ENCODE results near the gene SERTM1.

Gene SERTM1

GRCh38 chr13:36673838-36674326 is at the start of gene SERTM1:
Gene SERTM1, plus strand, starts transcription at chr13:36674020. Its CDS starts 21,059 bp downstream, at chr13:36695079.
- no peak for DNase-seq

GRCh38 chr13:36628377-36629056 is 45.3 kb upstream of the SERTM1 start:
- DNase-seq = no peak

DNA sequence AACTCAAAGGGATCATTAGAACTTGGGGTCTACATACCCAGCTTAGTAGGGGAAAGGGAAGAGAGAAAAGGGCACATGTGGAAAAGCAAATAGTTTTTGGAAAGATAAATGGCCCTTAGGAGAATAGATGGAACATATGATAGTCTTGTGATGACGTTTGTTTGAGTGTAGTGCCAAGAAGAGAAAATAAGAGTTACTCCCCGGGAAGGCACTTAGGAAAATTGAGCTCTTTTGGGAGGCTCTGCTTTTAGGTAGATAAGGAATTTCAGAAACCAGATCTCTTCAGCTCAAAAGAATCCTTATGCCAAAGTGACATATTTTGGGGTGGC is 44.8 kb upstream of the SERTM1 start:
- no peak for DNase-seq

DNA sequence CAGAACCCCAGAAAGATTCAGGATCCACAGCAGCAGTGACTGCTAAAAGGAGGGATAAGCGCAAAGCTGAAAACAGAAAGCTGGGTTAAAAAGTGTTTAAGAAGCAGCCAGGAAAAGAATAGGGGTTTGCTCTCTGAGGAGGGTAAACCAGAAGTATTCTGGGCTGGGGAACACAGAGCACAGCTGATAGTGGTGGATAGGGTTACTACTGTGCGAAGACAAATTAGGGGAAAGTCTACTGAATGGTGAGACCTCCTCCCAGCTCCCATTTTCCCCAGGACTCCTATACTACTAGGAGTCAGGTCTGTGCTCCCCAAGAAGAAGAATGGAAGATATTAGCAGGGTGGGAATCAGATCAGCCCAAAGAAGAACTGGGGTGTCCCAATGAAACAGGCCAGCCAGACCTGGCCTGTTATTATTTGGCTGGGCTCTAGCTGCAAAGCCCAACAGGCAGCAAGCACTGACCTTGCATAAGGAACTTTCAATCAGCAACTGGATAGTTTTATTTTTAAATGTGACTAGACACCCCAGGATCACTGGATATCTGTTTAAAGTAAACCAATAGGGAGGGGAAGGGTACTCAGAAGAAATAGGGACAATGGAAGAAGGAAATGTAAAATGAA is 43.5 kb upstream of the SERTM1 start:
- no peak for DNase-seq

- no peak for DNase-seq
These were observed 34.2 kb upstream of the SERTM1 start for GRCh38 chr13:36639610-36640009.

GRCh38 chr13:36650611-36651010 is 23.2 kb upstream of the SERTM1 start:
- no peak for DNase-seq

- no peak for DNase-seq
These were observed 8.2 kb upstream of the SERTM1 start for GRCh38 chr13:36665630-36666029.

GRCh38 chr13:36666477-36667229 is 7.2 kb upstream of the SERTM1 start:
- no peak for DNase-seq

GRCh38 chr13:36668316-36668715 is 5.5 kb upstream of the SERTM1 start:
- DNase-seq = no peak

GRCh38 chr13:36673352-36673751 is 468 bp upstream of the SERTM1 start:
- no peak for DNase-seq

GRCh38 chr13:36674337-36675212 is 755 bp downstream of the SERTM1 start:
- DNase-seq = no peak

- DNase-seq = no peak
These were observed 1.4 kb downstream of the SERTM1 start for GRCh38 chr13:36675213-36675536.

GRCh38 chr13:36680913-36681312 is 7.1 kb downstream of the SERTM1 start:
- DNase-seq = no peak

GRCh38 chr13:36681894-36682624 is 8.2 kb downstream of the SERTM1 start:
- DNase-seq = no peak

GRCh38 chr13:36683701-36684100 is 9.9 kb downstream of the SERTM1 start:
- DNase-seq = no peak

DNA sequence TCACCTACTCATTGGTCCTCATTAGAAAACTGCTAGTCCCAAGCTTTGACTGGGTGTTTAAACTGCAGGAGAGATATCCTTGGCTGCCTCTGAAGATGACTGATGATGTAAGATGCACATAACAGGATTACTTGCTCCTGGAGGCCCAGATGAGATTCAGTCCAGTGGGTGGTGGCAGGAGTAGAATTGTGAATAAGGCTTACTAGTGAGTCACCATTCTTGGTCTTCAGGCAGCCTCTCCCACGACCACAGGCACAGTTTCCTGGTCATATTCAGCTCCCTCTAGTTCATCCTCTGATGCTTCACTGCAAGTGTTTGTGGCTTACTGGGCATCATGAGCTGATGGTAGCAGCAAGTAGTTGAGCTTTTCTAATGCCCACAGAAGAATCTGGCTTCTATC is 12.1 kb downstream of the SERTM1 start:
- no peak for DNase-seq

DNA sequence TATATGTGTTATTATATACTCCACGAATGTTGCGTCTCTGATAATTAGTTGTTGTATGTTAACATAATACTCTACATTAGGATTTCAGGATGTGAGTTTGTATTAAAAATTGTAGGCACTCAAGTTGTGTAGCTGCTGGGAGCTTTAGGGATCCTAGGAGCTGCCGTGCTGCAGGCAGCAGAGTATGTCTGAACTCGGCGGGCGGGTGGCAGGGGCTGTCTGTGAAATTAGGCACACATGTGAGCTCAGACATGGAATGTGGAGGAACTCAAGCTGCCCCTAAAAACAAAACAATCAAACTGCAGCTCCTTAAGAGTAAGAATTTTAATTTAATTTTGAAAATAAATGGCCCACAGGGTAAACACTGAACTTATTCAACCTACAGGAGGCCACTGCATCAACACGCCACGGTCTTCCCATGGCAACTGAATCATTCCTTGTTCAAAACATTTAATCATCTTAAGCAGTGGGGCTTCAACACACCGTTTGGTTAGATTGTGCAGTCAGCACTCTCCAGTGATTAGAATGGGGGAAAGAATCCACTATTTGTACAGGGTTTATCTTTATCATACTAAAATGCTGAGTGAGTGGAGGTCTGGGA is 22.7 kb downstream of the SERTM1 start:
- DNase-seq = no peak

GRCh38 chr13:36700170-36700569 is 26.4 kb downstream of the SERTM1 start:
- no peak for DNase-seq

DNA sequence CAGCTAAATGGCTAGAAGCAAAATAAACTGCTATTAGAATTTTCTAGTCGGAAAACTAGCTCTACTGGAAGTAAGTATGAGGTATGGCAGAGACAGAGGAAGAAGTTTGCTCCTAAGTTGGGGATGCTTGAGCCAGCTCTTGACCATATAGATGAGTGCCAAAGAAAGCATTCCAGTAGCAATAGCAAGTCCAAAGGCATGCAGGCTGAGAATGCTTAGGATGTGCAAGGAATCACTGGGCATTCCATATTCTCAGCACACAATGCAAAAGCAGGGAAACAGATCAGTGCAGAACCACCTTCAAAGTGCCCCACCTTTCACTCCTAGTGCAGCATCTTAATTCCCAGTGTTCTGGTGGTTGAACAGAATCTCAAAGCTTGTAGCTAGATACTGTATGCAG is 32.9 kb downstream of the SERTM1 start:
- no peak for DNase-seq

- DNase-seq = no peak
These were observed 35.5 kb downstream of the SERTM1 start for GRCh38 chr13:36709136-36709890.

GRCh38 chr13:36710396-36710795 is 36.6 kb downstream of the SERTM1 start:
- DNase-seq = no peak

All from activated CD4-positive, alpha-beta T cell treated with anti-CD3 and anti-CD28 coated beads, Interleukin-2, amount 50 U/mL, for 1 hour (primary cell).